GM12878 (cell line): ENCODE measurements around the gene IFNAR2.

ENCODE experiments used
- CHD2 ChIP-seq: IDR thresholded peaks from 2 replicates; pipeline ENCODE4 v1.6.1; 2011; ENCODE audit warnings: low read depth, low read length, improper control_type of control experiment, borderline replicate concordance
- EGR1 ChIP-seq, 2 experiments: IDR thresholded peaks; 1 replicate in 1 of 2; 2 replicates in 1 of 2; pipeline ENCODE4 v1.6.1; 2011 to 2012; ENCODE audit warnings: low read depth in 2 of 2, low read length in 2 of 2, borderline replicate concordance in 1 of 2, mild to moderate bottlenecking in 1 of 2, moderate library complexity in 1 of 2
- EP300 ChIP-seq, 2 experiments: fragments of 150-350 bp in 1 of 2; IDR thresholded peaks; 2 replicates each; pipeline ENCODE4 v1.6.1; 2011 to 2012; ENCODE audit warnings: low read depth in 2 of 2, low read length in 2 of 2, borderline replicate concordance in 1 of 2, improper control_type of control experiment in 1 of 2, inconsistent platforms in 1 of 2; ENCODE audit not compliant: control insufficient read depth in 1 of 2
- NR2C2 ChIP-seq: IDR thresholded peaks from 2 replicates; pipeline ENCODE4 v1.6.1; 2011; ENCODE audit warnings: borderline replicate concordance, low read depth; ENCODE audit not compliant: control insufficient read depth, insufficient read length
- SP1 ChIP-seq: IDR thresholded peaks from one replicate; pipeline ENCODE4 v1.6.1; 2011; ENCODE audit warnings: low read depth, low read length
- TARDBP ChIP-seq: IDR thresholded peaks from 2 replicates; pipeline ENCODE4 v1.6.1; 2016; ENCODE audit warnings: borderline replicate concordance
- TF ChIP-seq, protein P1 (sequence below), 3 experiments: IDR thresholded peaks in 2 of 3; conservative IDR thresholded peaks in 1 of 3; 2 replicates each; pipeline ENCODE4 v1.5.1; 2011; ENCODE audit warnings: low read depth in 3 of 3, low read length in 3 of 3, mild to moderate bottlenecking in 3 of 3, control low read depth in 2 of 3, moderate library complexity in 2 of 3, inconsistent platforms in 1 of 3, mixed read lengths in 1 of 3; ENCODE audit not compliant: control insufficient read depth in 2 of 3, insufficient read depth in 1 of 3; ENCODE audit errors: extremely low read depth in 1 of 3
- TF ChIP-seq, protein P2 (sequence below): IDR thresholded peaks from 2 replicates; pipeline ENCODE4 v1.6.1; 2012; ENCODE audit warnings: improper control_type of control experiment, low read depth, low read length; ENCODE audit not compliant: insufficient replicate concordance
- TF ChIP-seq, protein P3 (sequence below): IDR thresholded peaks from 2 replicates; pipeline ENCODE4 v1.6.1; 2011; ENCODE audit warnings: low read depth, low read length, improper control_type of control experiment, borderline replicate concordance

DNA sequence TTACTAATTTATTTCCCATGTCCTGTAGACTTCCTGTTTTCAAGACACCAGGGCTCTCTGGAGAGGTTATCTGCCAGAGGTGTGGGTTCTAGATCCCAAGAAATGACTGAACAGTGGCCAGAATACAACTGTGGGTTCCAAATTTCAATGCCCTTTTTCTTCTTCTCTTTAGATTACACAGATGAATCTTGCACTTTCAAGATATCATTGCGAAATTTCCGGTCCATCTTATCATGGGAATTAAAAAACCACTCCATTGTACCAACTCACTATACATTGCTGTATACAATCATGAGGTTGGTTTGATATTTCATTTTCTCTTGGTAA, 15.0 kb downstream of the IFNAR2 start:
- TF ChIP-seq, protein P1, sequence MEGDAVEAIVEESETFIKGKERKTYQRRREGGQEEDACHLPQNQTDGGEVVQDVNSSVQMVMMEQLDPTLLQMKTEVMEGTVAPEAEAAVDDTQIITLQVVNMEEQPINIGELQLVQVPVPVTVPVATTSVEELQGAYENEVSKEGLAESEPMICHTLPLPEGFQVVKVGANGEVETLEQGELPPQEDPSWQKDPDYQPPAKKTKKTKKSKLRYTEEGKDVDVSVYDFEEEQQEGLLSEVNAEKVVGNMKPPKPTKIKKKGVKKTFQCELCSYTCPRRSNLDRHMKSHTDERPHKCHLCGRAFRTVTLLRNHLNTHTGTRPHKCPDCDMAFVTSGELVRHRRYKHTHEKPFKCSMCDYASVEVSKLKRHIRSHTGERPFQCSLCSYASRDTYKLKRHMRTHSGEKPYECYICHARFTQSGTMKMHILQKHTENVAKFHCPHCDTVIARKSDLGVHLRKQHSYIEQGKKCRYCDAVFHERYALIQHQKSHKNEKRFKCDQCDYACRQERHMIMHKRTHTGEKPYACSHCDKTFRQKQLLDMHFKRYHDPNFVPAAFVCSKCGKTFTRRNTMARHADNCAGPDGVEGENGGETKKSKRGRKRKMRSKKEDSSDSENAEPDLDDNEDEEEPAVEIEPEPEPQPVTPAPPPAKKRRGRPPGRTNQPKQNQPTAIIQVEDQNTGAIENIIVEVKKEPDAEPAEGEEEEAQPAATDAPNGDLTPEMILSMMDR (IDR thresholded peaks at IDR 0.05 in 2 of 3, conservative IDR thresholded peaks at IDR 0.05 in 1 of 3; ENCODE audit: control insufficient read depth in 2 of 3, extremely low read depth in 1 of 3, insufficient read depth in 1 of 3, low read depth in 3 of 3, low read length in 3 of 3), result no peak
- no peak for TF ChIP-seq CHD2
- no peak for TF ChIP-seq EP300 (IDR thresholded peaks at IDR 0.05; ENCODE audit: borderline replicate concordance in 1 of 2, control insufficient read depth in 1 of 2, low read depth in 2 of 2, low read length in 2 of 2)
- no peak for TF ChIP-seq NR2C2
- no peak for TF ChIP-seq TARDBP
- no peak for TF ChIP-seq SP1
- TF ChIP-seq, protein P2, sequence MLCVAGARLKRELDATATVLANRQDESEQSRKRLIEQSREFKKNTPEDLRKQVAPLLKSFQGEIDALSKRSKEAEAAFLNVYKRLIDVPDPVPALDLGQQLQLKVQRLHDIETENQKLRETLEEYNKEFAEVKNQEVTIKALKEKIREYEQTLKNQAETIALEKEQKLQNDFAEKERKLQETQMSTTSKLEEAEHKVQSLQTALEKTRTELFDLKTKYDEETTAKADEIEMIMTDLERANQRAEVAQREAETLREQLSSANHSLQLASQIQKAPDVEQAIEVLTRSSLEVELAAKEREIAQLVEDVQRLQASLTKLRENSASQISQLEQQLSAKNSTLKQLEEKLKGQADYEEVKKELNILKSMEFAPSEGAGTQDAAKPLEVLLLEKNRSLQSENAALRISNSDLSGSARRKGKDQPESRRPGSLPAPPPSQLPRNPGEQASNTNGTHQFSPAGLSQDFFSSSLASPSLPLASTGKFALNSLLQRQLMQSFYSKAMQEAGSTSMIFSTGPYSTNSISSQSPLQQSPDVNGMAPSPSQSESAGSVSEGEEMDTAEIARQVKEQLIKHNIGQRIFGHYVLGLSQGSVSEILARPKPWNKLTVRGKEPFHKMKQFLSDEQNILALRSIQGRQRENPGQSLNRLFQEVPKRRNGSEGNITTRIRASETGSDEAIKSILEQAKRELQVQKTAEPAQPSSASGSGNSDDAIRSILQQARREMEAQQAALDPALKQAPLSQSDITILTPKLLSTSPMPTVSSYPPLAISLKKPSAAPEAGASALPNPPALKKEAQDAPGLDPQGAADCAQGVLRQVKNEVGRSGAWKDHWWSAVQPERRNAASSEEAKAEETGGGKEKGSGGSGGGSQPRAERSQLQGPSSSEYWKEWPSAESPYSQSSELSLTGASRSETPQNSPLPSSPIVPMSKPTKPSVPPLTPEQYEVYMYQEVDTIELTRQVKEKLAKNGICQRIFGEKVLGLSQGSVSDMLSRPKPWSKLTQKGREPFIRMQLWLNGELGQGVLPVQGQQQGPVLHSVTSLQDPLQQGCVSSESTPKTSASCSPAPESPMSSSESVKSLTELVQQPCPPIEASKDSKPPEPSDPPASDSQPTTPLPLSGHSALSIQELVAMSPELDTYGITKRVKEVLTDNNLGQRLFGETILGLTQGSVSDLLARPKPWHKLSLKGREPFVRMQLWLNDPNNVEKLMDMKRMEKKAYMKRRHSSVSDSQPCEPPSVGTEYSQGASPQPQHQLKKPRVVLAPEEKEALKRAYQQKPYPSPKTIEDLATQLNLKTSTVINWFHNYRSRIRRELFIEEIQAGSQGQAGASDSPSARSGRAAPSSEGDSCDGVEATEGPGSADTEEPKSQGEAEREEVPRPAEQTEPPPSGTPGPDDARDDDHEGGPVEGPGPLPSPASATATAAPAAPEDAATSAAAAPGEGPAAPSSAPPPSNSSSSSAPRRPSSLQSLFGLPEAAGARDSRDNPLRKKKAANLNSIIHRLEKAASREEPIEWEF, result no peak
- TF ChIP-seq, protein P3, sequence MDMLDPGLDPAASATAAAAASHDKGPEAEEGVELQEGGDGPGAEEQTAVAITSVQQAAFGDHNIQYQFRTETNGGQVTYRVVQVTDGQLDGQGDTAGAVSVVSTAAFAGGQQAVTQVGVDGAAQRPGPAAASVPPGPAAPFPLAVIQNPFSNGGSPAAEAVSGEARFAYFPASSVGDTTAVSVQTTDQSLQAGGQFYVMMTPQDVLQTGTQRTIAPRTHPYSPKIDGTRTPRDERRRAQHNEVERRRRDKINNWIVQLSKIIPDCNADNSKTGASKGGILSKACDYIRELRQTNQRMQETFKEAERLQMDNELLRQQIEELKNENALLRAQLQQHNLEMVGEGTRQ, result no peak
- no peak for TF ChIP-seq EGR1 (IDR thresholded peaks at IDR 0.05; ENCODE audit: borderline replicate concordance in 1 of 2, low read depth in 2 of 2, low read length in 2 of 2)
